ENCODE results near the gene TBC1D2B. TPM values are rescaled to one million over a fixed set of nuclear protein-coding genes. Genes with fewer than 3 reads are reported as not detected.

TBC1D2B gene
- total RNA-seq, 1 donor from 2014 or later: 49.6 TPM

DNA sequence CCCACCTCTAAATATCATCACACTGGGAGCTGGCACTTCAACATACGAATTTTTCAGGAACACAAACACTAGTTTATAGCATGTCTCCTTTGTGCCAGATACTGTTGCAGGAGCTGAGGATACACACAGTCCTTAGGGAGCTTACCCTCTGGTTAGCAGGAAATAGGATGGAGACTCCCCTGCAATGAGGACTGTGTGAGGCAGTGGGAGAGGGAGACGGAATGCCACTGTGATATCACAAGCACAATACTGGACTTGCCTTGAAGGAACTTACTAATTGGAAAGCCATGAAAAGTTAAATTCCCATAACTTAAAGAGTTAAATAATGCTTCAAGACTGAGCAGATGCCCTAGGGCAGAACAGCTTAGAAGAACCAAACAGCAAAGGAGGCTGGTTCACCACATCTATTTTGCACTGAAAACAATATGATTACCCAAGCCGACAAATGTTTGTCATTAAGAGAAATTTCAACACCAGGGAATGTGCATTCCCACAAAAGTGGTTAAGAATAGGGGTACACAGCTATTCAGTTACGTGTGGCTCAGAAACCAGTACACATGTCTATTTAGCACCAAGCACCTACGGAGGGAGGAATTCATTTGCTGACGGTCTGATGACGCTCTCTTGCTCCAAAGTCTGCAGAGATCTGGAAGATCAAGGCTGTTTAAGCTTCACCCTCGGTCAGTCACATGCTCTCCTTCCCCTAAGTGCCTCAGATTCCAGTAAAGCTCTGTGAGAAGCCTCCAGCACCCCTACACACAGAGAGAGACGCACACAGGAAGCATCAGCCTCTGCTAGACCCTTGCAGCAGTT lies 5.2 kb downstream of the TBC1D2B start:
- DNase-seq (ENCODE audit: low spot score): peak; percentile 96

DNA sequence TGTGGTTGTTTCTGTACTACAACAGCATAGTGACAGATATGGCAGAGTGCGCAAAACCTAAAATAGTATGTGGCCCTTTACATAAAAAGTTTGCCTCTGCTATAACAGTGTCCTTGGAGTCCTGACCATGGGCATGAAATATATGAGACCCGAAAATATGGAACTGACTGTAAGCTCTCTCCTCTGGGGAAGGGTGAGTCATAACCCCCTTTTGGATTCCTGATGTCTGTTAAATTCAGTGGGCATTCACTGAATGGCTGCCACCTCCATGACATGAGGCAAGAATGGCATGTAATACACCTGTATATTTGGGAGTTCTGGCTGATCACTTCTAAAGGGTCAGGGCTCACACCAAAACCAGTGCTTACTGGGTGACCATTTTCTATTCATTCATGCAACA lies 6.1 kb downstream of the TBC1D2B start:
- DNase-seq (ENCODE audit: low spot score): no peak

DNA sequence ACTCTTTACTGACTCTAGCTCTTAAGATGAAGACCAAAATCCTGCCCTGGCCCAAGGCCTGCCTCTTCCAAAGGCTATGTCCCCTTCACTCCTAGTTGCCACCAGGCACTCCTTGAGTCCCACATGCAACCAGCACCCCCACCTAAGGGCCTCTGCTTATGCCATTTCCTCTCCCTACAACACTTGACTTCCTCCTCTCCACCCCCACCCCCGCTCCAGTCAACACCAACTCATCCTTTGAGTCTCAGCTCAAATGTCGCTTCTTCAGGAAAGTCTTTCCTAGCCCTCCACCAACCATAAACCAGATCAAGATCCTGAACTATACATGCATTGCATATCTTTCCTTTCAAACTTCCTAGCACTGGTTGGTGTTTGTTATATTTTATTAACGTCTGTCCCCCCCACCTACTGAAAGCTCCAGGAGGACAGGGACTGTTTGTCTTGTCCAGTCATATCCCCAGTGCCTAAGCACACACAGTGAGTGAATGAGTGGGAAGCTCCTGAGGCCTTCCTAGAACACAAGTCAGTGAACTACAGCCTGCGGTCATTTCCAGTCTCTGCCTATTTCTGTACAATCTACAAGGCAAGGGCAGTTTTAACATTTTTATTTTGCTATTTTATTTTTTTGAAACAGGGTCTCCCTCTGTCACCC lies 7.3 kb downstream of the TBC1D2B start:
- DNase-seq (ENCODE audit: low spot score): no peak

DNA sequence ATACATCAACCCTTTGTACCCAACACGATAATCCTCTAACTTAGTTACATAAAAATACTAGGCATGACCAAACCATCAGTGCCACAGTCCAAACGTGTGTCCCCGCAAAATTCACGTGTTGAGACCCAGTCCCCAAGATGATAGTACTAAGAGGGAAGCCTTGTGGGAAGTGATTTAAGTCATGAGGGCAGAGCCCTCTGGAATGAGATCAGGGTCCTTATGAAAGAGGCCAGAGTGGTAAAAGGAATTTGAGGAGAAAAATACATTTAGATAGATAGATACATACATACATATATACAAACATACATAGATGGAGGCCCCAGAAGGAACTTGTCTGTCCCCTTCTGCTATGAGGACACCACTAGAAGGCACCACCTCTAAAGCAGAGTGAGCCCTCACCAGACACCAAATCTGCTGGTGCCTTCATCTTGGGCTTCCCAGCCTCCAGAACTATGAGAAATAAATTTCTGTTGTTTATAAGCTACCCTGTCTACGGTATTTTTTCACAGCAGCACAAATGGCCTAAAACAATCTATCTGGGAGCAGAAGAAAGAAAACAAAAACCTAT lies 8.0 kb downstream of the TBC1D2B start:
- DNase-seq (ENCODE audit: low spot score): no peak

DNA sequence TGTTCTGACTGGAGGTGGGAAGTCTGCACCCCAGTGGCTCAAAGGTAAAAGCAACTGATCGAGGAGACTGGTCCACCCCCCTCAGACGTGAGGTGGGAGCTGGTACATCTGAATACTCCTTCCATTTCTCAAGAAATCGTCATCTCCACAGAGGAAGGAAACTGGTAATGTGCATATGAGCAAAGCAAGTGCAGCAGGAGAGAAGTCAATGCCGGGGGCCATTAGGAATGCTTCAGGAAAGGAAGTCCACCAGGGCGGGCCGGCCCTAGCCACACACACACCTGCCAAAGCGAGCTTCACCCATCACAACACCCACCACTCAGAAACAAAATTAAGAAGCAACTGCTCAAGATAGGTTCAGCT lies 8.5 kb downstream of the TBC1D2B start:
- DNase-seq (ENCODE audit: low spot score): no peak

DNA sequence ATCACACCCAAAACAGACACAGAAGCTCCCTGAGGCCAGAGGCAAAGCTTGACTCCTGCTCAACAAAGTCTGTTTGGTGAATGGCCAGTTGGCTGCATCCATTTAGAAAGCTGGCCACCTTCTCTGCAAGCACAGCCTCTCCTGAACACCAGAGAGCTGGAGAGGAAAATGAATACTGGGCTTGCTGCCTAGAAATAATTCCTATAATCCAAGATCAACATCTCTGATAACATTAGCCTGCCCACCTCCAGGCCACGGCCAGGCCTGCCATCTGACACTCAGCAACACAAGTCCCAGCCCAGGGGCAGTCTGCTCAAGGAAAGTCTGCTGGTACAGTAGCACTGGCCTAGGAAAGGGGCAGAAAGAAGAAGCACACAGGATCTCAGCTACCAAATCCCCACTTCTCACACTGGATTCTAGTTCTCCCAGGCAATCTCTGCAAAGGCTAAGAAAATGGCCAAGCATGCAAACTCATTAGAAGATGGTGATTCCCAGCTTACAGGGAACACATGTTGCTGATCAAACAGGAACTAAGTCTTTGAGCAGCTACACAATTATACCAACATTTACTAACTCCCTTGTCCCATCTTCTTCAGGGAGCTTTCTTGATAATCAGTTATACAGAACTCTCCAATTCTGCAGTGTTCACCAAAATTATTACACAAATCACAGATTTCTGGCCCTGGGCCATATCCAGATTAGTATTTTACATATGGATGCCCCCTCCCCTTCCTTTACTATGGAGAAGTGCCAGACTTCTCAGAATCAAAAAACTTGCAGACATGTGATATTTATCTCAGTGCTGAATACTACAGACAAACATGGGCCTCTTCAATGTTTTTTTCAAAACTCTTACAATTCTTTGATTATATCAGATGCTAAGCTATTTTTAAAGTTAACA lies 9.9 kb downstream of the TBC1D2B start:
- peak; percentile 91 for DNase-seq (ENCODE audit: low spot score)

DNA sequence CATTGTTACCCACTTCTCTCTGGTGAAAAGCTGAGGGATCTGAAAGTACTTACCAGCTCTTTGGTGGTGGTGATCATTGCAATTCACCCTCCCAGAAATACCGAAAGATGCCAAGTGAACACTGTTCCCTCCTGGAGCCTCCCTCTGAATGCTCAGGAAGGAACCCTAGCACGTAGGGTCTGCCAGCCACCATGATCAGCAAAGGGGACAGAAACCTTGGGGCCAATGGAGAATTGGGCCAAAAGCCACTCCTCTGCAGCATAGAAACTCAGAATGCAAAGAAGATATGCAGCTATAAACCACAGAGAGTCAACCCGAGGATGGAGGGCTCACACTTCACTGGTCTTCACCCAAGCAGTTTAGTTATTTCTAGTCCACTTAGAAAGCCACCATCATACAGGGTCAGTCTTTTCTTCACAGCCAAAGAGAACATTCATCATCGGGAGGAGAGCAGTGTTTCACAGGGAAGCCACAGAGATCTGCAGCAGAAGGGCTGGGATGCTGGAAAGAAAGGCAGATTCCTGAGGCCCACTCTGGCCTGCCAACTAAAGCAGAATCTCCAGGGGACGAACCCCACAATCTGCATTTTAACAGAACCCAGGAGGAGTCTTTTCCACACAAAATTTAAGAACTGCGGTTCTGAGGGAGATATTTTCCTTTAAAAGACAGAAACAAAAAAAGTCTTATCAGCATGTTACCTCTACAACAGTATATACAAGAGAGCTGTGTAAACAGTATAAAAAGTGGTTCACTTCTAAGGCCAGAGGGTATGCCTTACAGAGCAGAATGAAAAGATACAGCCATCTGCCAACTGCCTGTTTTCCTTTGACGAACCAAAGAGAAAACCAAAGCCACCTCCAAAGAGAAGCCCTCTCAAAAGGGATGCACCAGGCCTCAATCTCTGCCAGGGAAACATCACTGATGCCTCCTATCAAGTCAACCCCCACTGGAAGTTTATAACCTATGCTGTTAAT lies 11.3 kb downstream of the TBC1D2B start:
- no peak for DNase-seq (ENCODE audit: low spot score)

DNA sequence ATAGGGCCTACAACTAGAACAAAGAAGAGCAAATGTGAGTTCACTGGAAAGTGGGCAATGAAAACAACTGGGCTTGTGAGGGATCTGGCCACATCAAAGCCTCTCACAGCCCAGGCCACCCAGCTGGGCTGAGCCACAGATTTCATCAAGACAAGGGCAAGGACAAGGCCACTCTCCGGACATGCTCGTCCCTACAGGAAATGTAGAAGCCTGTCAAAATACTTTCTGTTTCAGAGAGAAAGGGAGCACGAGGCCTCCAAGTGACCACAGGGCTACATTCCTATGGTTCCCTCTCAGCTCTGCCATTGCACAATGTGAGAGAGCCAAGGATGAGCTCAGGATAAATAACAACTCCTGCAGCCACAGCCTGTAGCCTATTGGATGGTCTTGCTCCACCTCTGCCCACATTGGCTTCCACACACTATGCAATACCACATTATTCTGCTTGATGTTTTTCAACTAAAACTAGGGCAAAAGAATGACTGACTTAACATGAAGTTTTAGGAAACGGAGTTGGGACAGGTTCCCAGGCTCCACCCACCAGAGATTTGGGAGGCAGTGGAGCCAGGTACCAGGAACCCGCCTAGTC lies 12.1 kb downstream of the TBC1D2B start:
- DNase-seq (ENCODE audit: low spot score): peak; percentile 91

DNA sequence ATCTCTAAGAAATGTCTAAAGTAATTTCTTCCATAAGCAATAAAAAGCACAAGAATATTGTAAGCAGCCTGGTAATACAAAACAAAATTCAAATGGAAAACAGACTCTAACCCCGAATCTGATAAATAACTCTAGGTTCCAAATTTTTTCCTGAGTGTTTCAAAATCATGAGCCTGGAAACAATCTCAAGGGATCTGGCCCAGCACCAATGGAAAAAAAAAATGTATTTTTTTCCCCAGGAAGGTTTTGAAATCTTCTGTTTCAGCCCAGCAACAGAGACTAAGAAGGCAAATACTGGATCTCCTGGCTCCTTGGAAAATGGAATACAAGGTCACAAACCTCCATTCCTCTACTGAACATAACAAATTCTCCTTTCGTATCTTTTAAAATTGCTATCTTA lies 13.0 kb downstream of the TBC1D2B start:
- peak; percentile 82 for DNase-seq (ENCODE audit: low spot score)

DNA sequence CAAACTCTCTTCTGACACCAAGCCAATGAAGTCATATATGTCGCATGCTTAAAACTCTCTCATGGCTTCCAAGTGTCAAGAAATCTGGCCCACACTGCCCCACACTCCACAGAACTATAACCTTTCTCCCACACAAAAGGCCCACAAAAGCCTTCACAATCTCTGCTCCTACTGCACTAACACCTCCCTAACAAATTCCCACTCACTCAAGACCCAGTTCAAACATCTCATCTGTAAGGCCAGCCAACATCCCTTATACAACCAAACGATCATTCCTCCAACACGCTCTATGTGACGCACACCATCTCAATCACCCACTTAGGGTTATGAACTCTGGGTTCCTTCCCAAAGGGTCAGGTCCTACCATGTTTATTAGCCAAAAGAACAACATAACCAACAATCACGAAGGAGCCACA lies 13.5 kb downstream of the TBC1D2B start:
- DNase-seq (ENCODE audit: low spot score): no peak

DNA sequence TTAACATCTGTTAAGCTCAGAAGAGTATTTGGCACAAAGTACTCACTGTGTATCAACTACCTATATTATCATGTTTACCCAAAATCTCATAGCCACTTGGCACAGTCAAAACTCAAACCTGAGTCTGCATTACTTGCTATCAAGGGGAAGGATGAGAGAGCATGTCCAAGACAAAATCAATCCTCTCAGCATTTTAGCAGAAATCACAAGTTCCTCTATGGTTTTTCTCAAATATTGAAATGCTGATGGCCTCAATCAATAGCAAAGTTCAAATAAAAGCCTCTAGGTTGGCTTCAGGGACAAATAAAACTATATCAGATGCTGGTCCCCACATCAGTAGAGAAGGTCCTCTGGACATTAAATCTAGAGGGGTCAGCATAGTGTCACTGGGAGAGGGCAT lies 14.3 kb downstream of the TBC1D2B start:
- DNase-seq (ENCODE audit: low spot score): no peak

DNA sequence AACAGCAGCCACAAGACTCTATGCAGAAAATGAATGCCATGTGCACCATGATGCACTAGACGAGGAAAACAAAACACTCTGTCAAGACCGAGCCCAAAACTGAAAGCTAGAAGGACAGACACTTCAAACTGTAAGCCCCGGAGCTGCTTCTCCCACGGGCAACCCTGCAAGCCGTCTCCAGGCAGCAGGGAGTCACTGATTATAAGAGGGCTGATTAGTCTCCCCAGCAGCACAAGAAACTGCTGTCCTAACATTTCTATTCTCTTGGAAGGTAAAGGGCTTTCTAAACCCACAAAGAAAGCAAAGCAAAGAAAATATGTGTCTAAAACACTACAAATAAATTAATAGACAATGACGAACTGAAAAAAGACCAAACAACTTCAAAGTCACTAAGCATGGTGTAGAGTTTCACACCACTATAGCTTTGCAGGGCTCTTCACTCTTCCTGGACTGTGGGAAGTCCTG lies 15.5 kb downstream of the TBC1D2B start:
- peak; percentile 65 for DNase-seq (ENCODE audit: low spot score)

DNA sequence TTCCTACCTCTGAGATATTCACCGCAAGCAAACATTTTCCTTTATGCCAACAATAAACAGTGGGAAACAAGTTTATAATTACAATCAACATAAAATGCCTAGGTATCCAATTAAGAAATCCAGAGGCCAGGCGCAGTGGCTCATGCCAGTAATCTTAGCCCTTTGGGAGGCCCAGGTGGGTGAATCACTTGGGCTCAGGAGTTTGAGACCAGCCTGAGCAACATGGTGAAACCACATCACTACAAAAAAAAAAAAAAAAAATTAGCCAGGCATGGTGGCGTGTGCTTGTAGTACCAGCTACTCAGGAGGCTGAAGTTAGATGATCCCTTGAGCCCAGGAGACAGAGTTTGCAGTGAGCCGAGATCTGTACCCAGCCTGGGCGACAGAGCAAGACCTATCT lies 17.3 kb downstream of the TBC1D2B start:
- DNase-seq (ENCODE audit: low spot score): no peak

DNA sequence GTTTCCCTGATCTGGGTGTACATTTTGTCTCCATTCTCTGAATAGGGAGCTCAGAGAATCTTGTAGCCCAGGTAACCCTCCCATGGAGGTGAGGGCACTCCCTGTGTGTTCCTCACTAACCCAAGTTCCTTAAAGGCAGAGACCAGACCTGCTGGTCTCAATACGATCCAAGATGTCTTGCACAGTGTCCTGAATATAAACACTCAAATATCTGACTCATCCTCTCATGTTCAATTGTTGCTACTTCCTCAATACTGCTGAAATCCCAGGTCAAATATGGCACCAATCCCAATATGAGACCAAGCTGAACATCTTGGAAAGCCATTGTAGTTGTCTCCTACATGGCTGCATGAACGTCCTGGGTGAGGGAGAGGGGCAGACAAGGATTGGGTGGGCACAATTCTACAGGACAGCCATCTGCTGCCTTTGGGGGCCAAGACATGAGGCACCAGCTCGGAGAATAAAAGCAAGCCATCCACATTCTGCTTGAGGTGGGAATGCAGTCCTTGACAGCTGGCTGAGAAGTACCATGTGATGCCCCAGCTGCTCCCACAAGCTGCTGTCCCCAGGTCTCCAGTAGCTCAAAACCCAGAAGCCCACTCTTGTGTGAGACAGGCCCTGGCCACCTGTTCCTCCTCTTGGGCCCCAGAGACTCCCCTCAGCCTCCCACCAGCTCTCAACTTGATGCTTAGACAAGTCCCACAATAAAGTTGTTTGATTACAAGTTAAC lies 18.2 kb downstream of the TBC1D2B start:
- DNase-seq (ENCODE audit: low spot score): no peak

DNA sequence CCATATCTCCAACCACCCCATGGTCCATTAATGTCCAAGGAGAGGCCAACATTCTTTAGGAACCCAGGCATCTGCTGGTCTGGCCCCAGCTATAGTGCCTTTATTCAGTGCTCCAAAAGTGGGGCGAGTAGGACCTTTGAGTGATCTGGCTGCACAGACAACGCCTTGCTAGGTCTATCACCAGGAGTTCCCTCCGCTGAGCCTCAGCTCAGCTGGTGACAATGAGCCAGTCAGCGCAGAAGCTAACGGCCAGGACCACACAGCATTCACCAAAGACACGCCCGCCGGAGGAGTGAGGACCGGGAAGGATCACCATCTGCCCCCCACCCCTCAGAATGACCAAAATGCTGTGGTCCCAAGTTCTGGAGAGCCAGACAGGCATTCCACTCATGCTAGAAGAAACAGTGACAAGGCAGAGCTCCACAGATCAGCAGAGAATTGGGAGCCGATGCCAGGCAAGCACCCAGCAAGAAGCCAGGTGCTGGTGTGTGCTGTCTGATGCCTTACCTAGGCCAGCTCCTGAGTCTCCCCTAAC lies 19.0 kb downstream of the TBC1D2B start:
- no peak for DNase-seq (ENCODE audit: low spot score)

DNA sequence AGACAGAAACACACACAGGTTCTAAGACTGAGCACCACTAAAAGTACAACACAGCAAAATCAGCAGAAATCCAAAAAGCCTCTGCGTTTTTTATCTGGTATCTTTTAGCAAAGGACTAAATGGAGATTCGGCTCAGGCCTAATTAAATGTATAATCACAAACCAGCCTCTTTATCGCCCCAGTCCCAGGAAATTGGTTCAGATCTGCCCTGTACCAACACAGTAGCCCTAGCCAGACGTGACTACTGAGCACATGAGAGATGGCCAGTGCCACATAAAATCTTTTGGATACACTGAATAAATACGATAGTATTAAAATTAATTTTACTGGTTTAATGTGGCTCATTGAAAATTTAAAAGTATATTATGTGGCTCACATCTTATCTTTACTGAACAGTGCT lies 19.7 kb downstream of the TBC1D2B start:
- no peak for DNase-seq (ENCODE audit: low spot score)

DNA sequence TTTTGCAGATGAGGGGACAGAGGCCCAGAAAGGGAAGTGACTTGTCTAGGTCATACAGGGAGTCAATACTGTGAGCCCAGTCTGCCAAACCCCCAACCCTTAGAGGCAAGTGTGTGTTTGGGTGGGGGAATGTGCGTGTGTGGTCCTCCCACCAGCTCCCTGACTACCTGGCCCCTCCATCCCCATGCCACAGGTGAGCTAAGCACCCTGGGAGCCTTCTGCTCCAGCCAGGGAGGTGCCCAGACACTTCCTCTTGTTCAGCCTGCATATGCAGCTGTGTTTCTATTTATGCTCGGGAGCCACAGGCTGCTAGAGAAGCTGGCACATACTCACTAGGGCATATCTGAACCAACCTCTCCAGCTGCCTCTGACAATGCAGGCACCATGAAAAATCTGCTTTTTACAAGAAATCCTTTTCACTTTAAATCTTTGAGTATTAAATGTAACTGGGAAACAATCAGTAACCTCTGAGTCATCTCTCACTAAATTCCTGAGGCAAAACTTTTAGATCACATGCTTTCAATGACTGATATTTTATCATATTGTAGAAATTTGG lies 20.7 kb downstream of the TBC1D2B start:
- peak; percentile 65 for DNase-seq (ENCODE audit: low spot score)

DNA sequence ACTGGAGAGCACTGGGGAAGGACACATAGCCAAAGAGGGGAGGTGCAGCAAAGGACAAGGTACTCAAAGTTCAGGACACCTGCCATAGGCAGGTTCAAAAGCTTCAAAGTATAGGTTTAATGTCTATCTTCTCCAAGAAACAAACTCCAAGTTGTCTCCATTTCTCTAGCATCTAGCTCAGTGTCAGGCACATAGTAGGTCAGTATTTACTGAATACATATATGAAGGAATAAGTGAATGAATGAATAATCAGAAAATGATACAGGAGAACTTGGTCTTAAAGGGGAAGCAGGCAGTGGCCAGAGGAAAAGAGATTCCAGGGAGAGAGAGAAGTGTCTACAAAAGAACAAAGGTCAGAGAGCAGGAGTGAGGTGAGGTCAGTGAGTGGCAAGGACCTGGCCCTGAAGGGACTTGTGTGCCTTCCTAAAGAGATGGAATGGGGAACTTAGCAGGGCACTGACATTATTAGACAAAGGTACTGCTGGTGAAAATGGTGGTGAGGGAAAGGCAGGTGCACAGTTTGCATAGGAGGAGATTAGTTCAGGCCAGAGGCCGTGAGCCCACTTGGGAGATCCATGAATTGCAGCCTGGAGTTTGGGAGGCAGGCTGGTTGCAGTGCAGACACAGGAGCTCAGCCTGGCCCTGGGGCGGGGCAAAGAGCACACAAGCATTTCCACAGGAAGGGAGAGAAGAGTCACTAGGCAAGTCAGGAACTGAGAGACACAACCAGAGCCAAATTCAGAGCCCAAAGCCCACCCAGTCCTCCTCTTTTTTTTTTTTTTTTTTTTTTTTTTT lies 21.4 kb downstream of the TBC1D2B start:
- peak; percentile 61 for DNase-seq (ENCODE audit: low spot score)

Measured in umbilical cord (tissue), 2 donors.